GM12878 (cell line): Measurements from ENCODE around the gene RUNX3. TPM values are rescaled to one million over a fixed set of nuclear protein-coding genes. Genes with fewer than 3 reads are reported as not detected.
A peak's percentile ranks its signal among the peaks of the same experiment; 100 is the strongest.

Experiments used
- ASH2L ChIP-seq: fragments of 300-600, 200-600 bp; sonication (generic); IDR thresholded peaks from 2 replicates; pipeline ENCODE4 v1.6.1; 2017; ENCODE audit warnings: low read depth, mild to moderate bottlenecking, borderline replicate concordance
- BACH1 ChIP-seq: fragments of 450-650 bp; IDR thresholded peaks from 2 replicates; pipeline ENCODE4 v1.6.1; 2017; ENCODE audit warnings: mild to moderate bottlenecking, borderline replicate concordance
- BCLAF1 ChIP-seq: fragments of 450-650 bp; IDR thresholded peaks from 2 replicates; pipeline ENCODE4 v1.6.1; 2017; ENCODE audit warnings: antibody characterized with exemption, mild to moderate bottlenecking, moderate library complexity
- CHD2 ChIP-seq: IDR thresholded peaks from 2 replicates; pipeline ENCODE4 v1.6.1; 2011; ENCODE audit warnings: low read depth, low read length, improper control_type of control experiment, borderline replicate concordance
- DPF2 ChIP-seq: fragments of 450-650 bp; IDR thresholded peaks from 2 replicates; pipeline ENCODE4 v1.6.1; 2017; ENCODE audit warnings: mild to moderate bottlenecking
- FOXK2 ChIP-seq: fragments of 450-650 bp; IDR thresholded peaks from 2 replicates; pipeline ENCODE4 v1.6.1; 2017; ENCODE audit warnings: mild to moderate bottlenecking, moderate library complexity
- GATAD2B ChIP-seq: fragments of 450-650 bp; conservative IDR thresholded peaks from 2 replicates; pipeline ENCODE4 v1.6.1; 2017; ENCODE audit warnings: low read depth, mild to moderate bottlenecking, moderate library complexity
- HDAC2 ChIP-seq: fragments of 200-600 bp; sonication (generic); IDR thresholded peaks from 2 replicates; pipeline ENCODE4 v1.6.1; 2017
- JUNB ChIP-seq: IDR thresholded peaks from 2 replicates; pipeline ENCODE4 v1.6.1; 2016; ENCODE audit warnings: antibody characterized with exemption, mild to moderate bottlenecking
- KDM1A ChIP-seq: fragments of 200-600 bp; sonication (generic); IDR thresholded peaks from 2 replicates; pipeline ENCODE4 v1.6.1; 2016; ENCODE audit warnings: borderline replicate concordance
- LARP7 ChIP-seq: fragments of 450-650 bp; IDR thresholded peaks from 2 replicates; pipeline ENCODE4 v1.6.1; 2017; ENCODE audit warnings: mild to moderate bottlenecking
- NFYA ChIP-seq: IDR thresholded peaks from 2 replicates; pipeline ENCODE4 v1.6.1; 2011; ENCODE audit warnings: low read depth, mild to moderate bottlenecking, low read length, improper control_type of control experiment, borderline replicate concordance
- SREBF2 ChIP-seq: IDR thresholded peaks from 2 replicates; pipeline ENCODE4 v1.6.1; 2012; ENCODE audit warnings: mild to moderate bottlenecking, low read length
- YY1 ChIP-seq: IDR thresholded peaks from 2 replicates; pipeline ENCODE4 v1.6.1; 2011; ENCODE audit warnings: low read depth, mild to moderate bottlenecking, low read length
- ZBTB4 ChIP-seq: fragments of 450-650 bp; formaldehyde crosslinking; IDR thresholded peaks from 2 replicates; pipeline ENCODE4 v1.4.0; 2022; ENCODE audit warnings: mild to moderate bottlenecking, moderate library complexity
- polyA plus RNA-seq, 11 experiments: library from polyadenylated mRNA; depleted of rRNA in 4 of 11; unstranded in 6 of 11; stranded (reverse) in 5 of 11; fragments of >200 nt; fragmentation: Nextera tagmentation in 4 of 11; fragmentation: Illumina TruSeq in 1 of 11; extraction: Ambion mirVana in 4 of 11; extraction: Trizol in 1 of 11; gene quantifications; 1 replicate in 1 of 11; 2 replicates in 10 of 11; pipeline versions ENCODE4 v1.2.1 to v1.2.3, GENCODE V29; 2011 to 2016; ENCODE audit warnings: inconsistent platforms in 2 of 11, missing spikeins in 2 of 11, low read depth in 1 of 11
- total RNA-seq, 4 experiments: library from RNA; depleted of rRNA in 3 of 4; stranded (reverse); fragments of >200 nt in 3 of 4; fragmentation: Illumina TruSeq in 1 of 4; extraction: Trizol in 1 of 4; gene quantifications; 2 replicates each; pipeline versions ENCODE4 v1.2.1 to v1.2.3, GENCODE V29; 2013 to 2021
- TF ChIP-seq, protein P1 (sequence below): fragments of 450-650 bp; conservative IDR thresholded peaks from 2 replicates; pipeline ENCODE4 v1.6.1; 2017; ENCODE audit warnings: mild to moderate bottlenecking, moderate library complexity
- TF ChIP-seq, protein P2 (sequence below): fragments of 450-650 bp; formaldehyde crosslinking; IDR thresholded peaks from 2 replicates; pipeline ENCODE4 v1.5.0; 2022; ENCODE audit warnings: mild to moderate bottlenecking, missing genetic modification characterization

The RUNX3 gene
- total and polyA plus RNA-seq, 10 of the 15 experiments (the other 5 are each of a cell fraction or from before 2014, with no cell fraction given): 19.0 to 151 (median 31.4) TPM

- TF ChIP-seq BCLAF1: no peak
- TF ChIP-seq NFYA: no peak
- TF ChIP-seq ASH2L: no peak
- TF ChIP-seq, protein P1, sequence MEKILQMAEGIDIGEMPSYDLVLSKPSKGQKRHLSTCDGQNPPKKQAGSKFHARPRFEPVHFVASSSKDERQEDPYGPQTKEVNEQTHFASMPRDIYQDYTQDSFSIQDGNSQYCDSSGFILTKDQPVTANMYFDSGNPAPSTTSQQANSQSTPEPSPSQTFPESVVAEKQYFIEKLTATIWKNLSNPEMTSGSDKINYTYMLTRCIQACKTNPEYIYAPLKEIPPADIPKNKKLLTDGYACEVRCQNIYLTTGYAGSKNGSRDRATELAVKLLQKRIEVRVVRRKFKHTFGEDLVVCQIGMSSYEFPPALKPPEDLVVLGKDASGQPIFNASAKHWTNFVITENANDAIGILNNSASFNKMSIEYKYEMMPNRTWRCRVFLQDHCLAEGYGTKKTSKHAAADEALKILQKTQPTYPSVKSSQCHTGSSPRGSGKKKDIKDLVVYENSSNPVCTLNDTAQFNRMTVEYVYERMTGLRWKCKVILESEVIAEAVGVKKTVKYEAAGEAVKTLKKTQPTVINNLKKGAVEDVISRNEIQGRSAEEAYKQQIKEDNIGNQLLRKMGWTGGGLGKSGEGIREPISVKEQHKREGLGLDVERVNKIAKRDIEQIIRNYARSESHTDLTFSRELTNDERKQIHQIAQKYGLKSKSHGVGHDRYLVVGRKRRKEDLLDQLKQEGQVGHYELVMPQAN: 0 out of 2 replicates have a peak, but pooled peaks have one; percentile 39
- no peak for TF ChIP-seq ZBTB4 (CRISPR knock-in tag)
- TF ChIP-seq JUNB: peak; percentile 90
- TF ChIP-seq KDM1A: no peak
- 0 out of 2 replicates have a peak, but pooled peaks have one; percentile 17 for TF ChIP-seq YY1
- peak; percentile 71; the same call in 1 of the 2 replicates for TF ChIP-seq DPF2
- no peak for TF ChIP-seq FOXK2
- no peak for TF ChIP-seq SREBF2
- TF ChIP-seq LARP7: 0 out of 2 replicates have a peak, but pooled peaks have one; percentile 32
- TF ChIP-seq, protein P2, sequence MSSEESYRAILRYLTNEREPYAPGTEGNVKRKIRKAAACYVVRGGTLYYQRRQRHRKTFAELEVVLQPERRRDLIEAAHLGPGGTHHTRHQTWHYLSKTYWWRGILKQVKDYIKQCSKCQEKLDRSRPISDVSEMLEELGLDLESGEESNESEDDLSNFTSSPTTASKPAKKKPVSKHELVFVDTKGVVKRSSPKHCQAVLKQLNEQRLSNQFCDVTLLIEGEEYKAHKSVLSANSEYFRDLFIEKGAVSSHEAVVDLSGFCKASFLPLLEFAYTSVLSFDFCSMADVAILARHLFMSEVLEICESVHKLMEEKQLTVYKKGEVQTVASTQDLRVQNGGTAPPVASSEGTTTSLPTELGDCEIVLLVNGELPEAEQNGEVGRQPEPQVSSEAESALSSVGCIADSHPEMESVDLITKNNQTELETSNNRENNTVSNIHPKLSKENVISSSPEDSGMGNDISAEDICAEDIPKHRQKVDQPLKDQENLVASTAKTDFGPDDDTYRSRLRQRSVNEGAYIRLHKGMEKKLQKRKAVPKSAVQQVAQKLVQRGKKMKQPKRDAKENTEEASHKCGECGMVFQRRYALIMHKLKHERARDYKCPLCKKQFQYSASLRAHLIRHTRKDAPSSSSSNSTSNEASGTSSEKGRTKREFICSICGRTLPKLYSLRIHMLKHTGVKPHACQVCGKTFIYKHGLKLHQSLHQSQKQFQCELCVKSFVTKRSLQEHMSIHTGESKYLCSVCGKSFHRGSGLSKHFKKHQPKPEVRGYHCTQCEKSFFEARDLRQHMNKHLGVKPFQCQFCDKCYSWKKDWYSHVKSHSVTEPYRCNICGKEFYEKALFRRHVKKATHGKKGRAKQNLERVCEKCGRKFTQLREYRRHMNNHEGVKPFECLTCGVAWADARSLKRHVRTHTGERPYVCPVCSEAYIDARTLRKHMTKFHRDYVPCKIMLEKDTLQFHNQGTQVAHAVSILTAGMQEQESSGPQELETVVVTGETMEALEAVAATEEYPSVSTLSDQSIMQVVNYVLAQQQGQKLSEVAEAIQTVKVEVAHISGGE (CRISPR knock-in tag): no peak
- 0 out of 2 replicates have a peak, but pooled peaks have one; percentile 9 for TF ChIP-seq CHD2
- TF ChIP-seq BACH1: peak; percentile 36; the same call in 1 of the 2 replicates
- no peak for TF ChIP-seq HDAC2
- peak; percentile 40; the same call in 1 of the 2 replicates for TF ChIP-seq GATAD2B
Observed at GRCh38 chr1:24946861-24947658, 17.0 kb upstream of the RUNX3 start (continued).
